ENCODE measurements around the gene CKAP4. TPM values are rescaled to one million over a fixed set of nuclear protein-coding genes. Genes with fewer than 3 reads are reported as not detected.

CKAP4 gene
- total RNA-seq, 1 experiment from 2014 or later, result 62.4 TPM

GRCh38 chr12:106214571-106214970 is 33.2 kb downstream of the CKAP4 start:
- DNase-seq, result no peak
- Histone ChIP-seq H2AK5ac (ENCODE audit: insufficient read length, low read length) (no peak overlapping the region), H2BK5ac (ENCODE audit: insufficient read length, low read length) (no peak overlapping the region), H4K5ac (ENCODE audit: insufficient read length, low read depth, low read length) (no peak overlapping the region), H3K4ac (ENCODE audit: low read depth, low read length) (no peak overlapping the region), H3K18ac (ENCODE audit: insufficient read length, low read depth, low read length) (no peak overlapping the region), H4K8ac (replicated peaks; ENCODE audit: insufficient read length, low read depth, low read length) (no peak overlapping the region), H2BK120ac (ENCODE audit: low read depth, low read length, poor library complexity, severe bottlenecking) (no peak overlapping the region), H4K20me1 (ENCODE audit: control insufficient read depth, insufficient read depth, insufficient read length) (no peaks in the 10 kb centered on the region), H3K79me1 (ENCODE audit: insufficient read depth, low read depth, low read length, poor library complexity, severe bottlenecking) (no peaks in the 10 kb centered on the region), H2BK15ac (ENCODE audit: low read depth, low read length) (no peak overlapping the region), H3K23me2 (ENCODE audit: insufficient read length, low read depth, low read length, poor library complexity, severe bottlenecking) (no peaks in the 10 kb centered on the region), H3K14ac (ENCODE audit: insufficient read depth, low read length) (no peak overlapping the region), H3K56ac (ENCODE audit: insufficient read length, low read depth, low read length) (no peak overlapping the region), H3K9me3 (ENCODE audit: control insufficient read depth, low read depth, low read length) (no peaks in the 10 kb centered on the region), H2BK20ac (ENCODE audit: low read depth, low read length, poor library complexity, severe bottlenecking) (no peak overlapping the region), H3K4me1 (ENCODE audit: insufficient read depth, low read length) (no peaks in the 10 kb centered on the region), H3K4me2 (ENCODE audit: insufficient read depth, insufficient read length, low read length) (no peak overlapping the region), H2AFZ (ENCODE audit: low read length) (no peak overlapping the region), H3K79me2 (ENCODE audit: insufficient read depth, low read length) (no peaks in the 10 kb centered on the region), H3K23ac (ENCODE audit: insufficient read length, low read depth, low read length) (no peak overlapping the region), H3K9ac (ENCODE audit: extremely low read depth, insufficient read length, low read length) (no peak overlapping the region), H3K27me3 (ENCODE audit: insufficient read depth, low read length) (no peaks in the 10 kb centered on the region), H3T11ph (ENCODE audit: low read length) (no peak overlapping the region), H2BK12ac (ENCODE audit: insufficient read length, low read depth, low read length) (no peak overlapping the region), H3K27ac (ENCODE audit: insufficient read length, low read depth, low read length) (no peak overlapping the region), H4K91ac (ENCODE audit: insufficient read length, low read depth, low read length) (no peak overlapping the region)
- WGBS (ENCODE audit: extremely low coverage, insufficient read length, low lambda C conversion rate), result no CpG with 5 or more reads among the region's 4 CpGs
- H3K9me3 Mint-ChIP-seq, result peaks cover 20 to 21% of the 10 kb centered on the region in 2 experiments
- no peaks in the 10 kb centered on the region for H3K4me1 Mint-ChIP-seq
- peaks cover 3 to 18% (median 6%) of the 10 kb centered on the region in 3 experiments; a peak in 5 of 7 replicates for H3K36me3 Mint-ChIP-seq (ENCODE audit: insufficient read depth in 1 of 3, low read depth in 3 of 3)
- H3K27me3 Mint-ChIP-seq (ENCODE audit: low read depth), result peaks cover 19% of the 10 kb centered on the region
- H3K4me3 Mint-ChIP-seq, result no peak overlapping the region
- no peak overlapping the region for H3K27ac Mint-ChIP-seq
- no peak for TF ChIP-seq CTCF (conservative IDR thresholded peaks at IDR 0.05)

All from H9 (cell line).